Hepatocyte (in vitro differentiated cells): ENCODE data around the gene STPG2. TPM values are rescaled to one million over a fixed set of nuclear protein-coding genes. Genes with fewer than 3 reads are reported as not detected.

ENCODE experiments used
- DNase-seq: peaks from one replicate; pipeline ENCODE4 v3.0.0-alpha.2; 2016; ENCODE audit warnings: low spot score
- H2AFZ ChIP-seq: fragments of 200-600 bp; sonication (generic); 2 replicates; pipeline ENCODE4 v1.6.0; 2016; ENCODE audit warnings: antibody characterized with exemption, mild to moderate bottlenecking
- H3K27ac ChIP-seq: fragments of 200-600 bp; sonication (generic); 2 replicates; pipeline ENCODE4 v1.5.1; 2016; ENCODE audit warnings: mild to moderate bottlenecking
- H3K27me3 ChIP-seq: fragments of 200-600 bp; sonication (generic); 2 replicates; pipeline ENCODE4 v1.6.1; 2016
- H3K36me3 ChIP-seq: fragments of 200-600 bp; sonication (generic); replicated peaks from 2 replicates; pipeline ENCODE4 v1.5.1; 2016; ENCODE audit warnings: low read depth; ENCODE audit not compliant: insufficient read depth
- H3K4me1 ChIP-seq: fragments of 200-600 bp; sonication (generic); 2 replicates; pipeline ENCODE4 v1.5.1; 2016; ENCODE audit warnings: mild to moderate bottlenecking, moderate library complexity; ENCODE audit not compliant: insufficient read depth
- H3K4me2 ChIP-seq: fragments of 200-600 bp; sonication (generic); 2 replicates; pipeline ENCODE4 v1.6.0; 2016
- H3K4me3 ChIP-seq: fragments of 200-600 bp; sonication (generic); 2 replicates; pipeline ENCODE4 v1.5.1; 2016; ENCODE audit warnings: mild to moderate bottlenecking
- H3K79me2 ChIP-seq: fragments of 200-600 bp; sonication (generic); 2 replicates; pipeline ENCODE4 v1.6.0; 2017; ENCODE audit warnings: mild to moderate bottlenecking
- H3K9me2 ChIP-seq: fragments of 200-600 bp; sonication (generic); replicated peaks from 2 replicates; pipeline ENCODE4 v1.6.0; 2017; ENCODE audit warnings: mild to moderate bottlenecking; ENCODE audit not compliant: insufficient read depth
- H3K9me3 ChIP-seq: fragments of 200-600 bp; sonication (generic); 2 replicates; pipeline ENCODE4 v1.5.1; 2016; ENCODE audit warnings: low read depth, mild to moderate bottlenecking
- H4K20me1 ChIP-seq: fragments of 200-600 bp; sonication (generic); 2 replicates; pipeline ENCODE4 v1.6.0; 2016; ENCODE audit warnings: mild to moderate bottlenecking; ENCODE audit not compliant: insufficient read depth, poor library complexity, severe bottlenecking
- CTCF ChIP-seq: fragments of 200-600 bp; sonication (generic); IDR thresholded peaks from 2 replicates; pipeline ENCODE4 v1.5.1; 2016; ENCODE audit warnings: antibody characterized with exemption, mild to moderate bottlenecking; ENCODE audit not compliant: poor library complexity
- EZH2 ChIP-seq: fragments of 200-600 bp; sonication (generic); IDR thresholded peaks from 2 replicates; pipeline ENCODE4 v1.6.1; 2016; ENCODE audit warnings: antibody characterized with exemption, mild to moderate bottlenecking, borderline replicate concordance
- EZH2phosphoT487 ChIP-seq: fragments of 200-600 bp; sonication (generic); IDR thresholded peaks from one replicate; pipeline ENCODE4 v1.6.1; 2018; ENCODE audit warnings: antibody characterized with exemption, mild to moderate bottlenecking, low read depth, moderate library complexity; ENCODE audit not compliant: unreplicated experiment, severe bottlenecking
- WGBS: methylation state at CpG from one replicate; pipeline ENCODE4 v1.1.6; 2016; ENCODE audit warnings: low lambda C conversion rate; ENCODE audit errors: missing lambda C conversion rate; 5-methylcytosine and 5-hydroxymethylcytosine counted together
- polyA plus RNA-seq: library from polyadenylated mRNA; unstranded; fragments of >200 nt; fragmentation: Nextera tagmentation; extraction: Ambion mirVana; gene quantifications from 2 replicates; pipeline ENCODE4 v1.2.1, GENCODE V29; 2016
- total RNA-seq: library from RNA; depleted of rRNA; stranded (reverse); fragments of >200 nt; gene quantifications from 2 replicates; pipeline ENCODE4 v1.2.3, GENCODE V29; 2014

The STPG2 gene
- total and polyA plus RNA-seq, 2 experiments from 2014 or later: 0.17 to 0.98 TPM

- Histone ChIP-seq H3K4me2 (no peak overlapping the region), H3K27me3 (no peaks in the 10 kb centered on the region), H2AFZ (no peak overlapping the region), H4K20me1 (no peaks in the 10 kb centered on the region), H3K4me3 (no peak overlapping the region), H3K9me2 (no peaks in the 10 kb centered on the region), H3K9me3 (no peaks in the 10 kb centered on the region), H3K36me3 (no peaks in the 10 kb centered on the region), H3K79me2 (no peaks in the 10 kb centered on the region), H3K4me1 (no peaks in the 10 kb centered on the region), H3K27ac (no peak overlapping the region)
- TF ChIP-seq EZH2 (no peak), EZH2phosphoT487 (no peak), CTCF (no peak)
- no peak for DNase-seq
- WGBS: 68% methylated on average over 4 of the region's 4 CpGs
These were observed 477.7 kb downstream of the STPG2 start for GRCh38 chr4:97665553-97665952.

- Histone ChIP-seq H3K27ac (no peak overlapping the region), H2AFZ (no peak overlapping the region), H3K9me2 (no peaks in the 10 kb centered on the region), H3K79me2 (no peaks in the 10 kb centered on the region), H3K4me3 (no peak overlapping the region), H3K36me3 (no peaks in the 10 kb centered on the region), H3K27me3 (no peaks in the 10 kb centered on the region), H4K20me1 (no peaks in the 10 kb centered on the region), H3K9me3 (no peaks in the 10 kb centered on the region), H3K4me2 (no peak overlapping the region), H3K4me1 (no peaks in the 10 kb centered on the region)
- WGBS: 95% methylated on average over 5 of the region's 5 CpGs
- TF ChIP-seq EZH2: no peak
- TF ChIP-seq EZH2phosphoT487: no peak
- TF ChIP-seq CTCF: no peak
- DNase-seq: no peak
These were observed 478.5 kb downstream of the STPG2 start for GRCh38 chr4:97664741-97665140.

GRCh38 chr4:97662133-97662532 is 481.1 kb downstream of the STPG2 start:
- no peaks in the 10 kb centered on the region for H3K79me2 ChIP-seq
- H3K4me3 ChIP-seq: no peak overlapping the region
- no peaks in the 10 kb centered on the region for H4K20me1 ChIP-seq
- H3K9me3 ChIP-seq: no peaks in the 10 kb centered on the region
- H3K4me1 ChIP-seq: no peaks in the 10 kb centered on the region
- no peak overlapping the region for H3K4me2 ChIP-seq
- no peaks in the 10 kb centered on the region for H3K9me2 ChIP-seq
- 82% methylated on average over 2 of the region's 2 CpGs for WGBS
- no peak overlapping the region for H3K27ac ChIP-seq
- no peak for DNase-seq
- no peak for TF ChIP-seq EZH2
- H3K27me3 ChIP-seq: no peaks in the 10 kb centered on the region
- H2AFZ ChIP-seq: no peak overlapping the region
- no peaks in the 10 kb centered on the region for H3K36me3 ChIP-seq

- no peak overlapping the region for H3K27ac ChIP-seq
These were observed 487.1 kb downstream of the STPG2 start for GRCh38 chr4:97656044-97656720.

More at GRCh38 chr4:97656044-97656720, 487.1 kb downstream of the STPG2 start:
- Histone ChIP-seq H2AFZ (no peak overlapping the region), H3K79me2 (no peaks in the 10 kb centered on the region), H4K20me1 (no peaks in the 10 kb centered on the region), H3K4me2 (no peak overlapping the region), H3K9me3 (no peaks in the 10 kb centered on the region), H3K4me3 (no peak overlapping the region), H3K36me3 (no peaks in the 10 kb centered on the region), H3K9me2 (no peaks in the 10 kb centered on the region), H3K27me3 (no peaks in the 10 kb centered on the region), H3K4me1 (no peaks in the 10 kb centered on the region)
- WGBS: 79% methylated on average over 3 of the region's 3 CpGs
- TF ChIP-seq CTCF: no peak
- TF ChIP-seq EZH2: no peak
- no peak for TF ChIP-seq EZH2phosphoT487
- peak; percentile 23 for DNase-seq
